GM12874 (cell line): ENCODE measurements around the gene CPN1.

Experiments
- TF ChIP-seq, protein P1 (sequence below): IDR thresholded peaks from 2 replicates; pipeline ENCODE4 v1.5.1; 2011; ENCODE audit warnings: low read depth, mild to moderate bottlenecking, control low read depth, low read length, moderate library complexity; ENCODE audit not compliant: insufficient read depth

The CPN1 gene

DNA sequence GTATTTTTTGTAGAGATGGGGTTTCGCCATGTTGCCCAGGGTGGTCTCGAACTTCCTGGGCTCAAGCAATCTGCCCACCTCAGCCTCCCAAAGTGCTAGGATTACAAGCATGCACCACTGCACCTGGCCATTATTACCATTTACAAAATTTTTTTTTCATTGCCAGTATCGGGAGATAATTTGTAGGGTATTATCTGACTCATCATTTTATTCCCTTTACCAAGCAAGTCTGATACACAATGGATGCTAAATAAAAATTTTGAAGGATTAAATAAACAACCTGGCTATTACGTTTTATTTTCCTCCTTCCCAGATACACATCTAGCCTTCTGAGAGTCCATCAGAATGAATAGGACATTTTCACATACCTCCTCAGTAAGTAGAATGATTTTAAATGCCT, 38.1 kb upstream of the CPN1 start:
- TF ChIP-seq, protein P1, sequence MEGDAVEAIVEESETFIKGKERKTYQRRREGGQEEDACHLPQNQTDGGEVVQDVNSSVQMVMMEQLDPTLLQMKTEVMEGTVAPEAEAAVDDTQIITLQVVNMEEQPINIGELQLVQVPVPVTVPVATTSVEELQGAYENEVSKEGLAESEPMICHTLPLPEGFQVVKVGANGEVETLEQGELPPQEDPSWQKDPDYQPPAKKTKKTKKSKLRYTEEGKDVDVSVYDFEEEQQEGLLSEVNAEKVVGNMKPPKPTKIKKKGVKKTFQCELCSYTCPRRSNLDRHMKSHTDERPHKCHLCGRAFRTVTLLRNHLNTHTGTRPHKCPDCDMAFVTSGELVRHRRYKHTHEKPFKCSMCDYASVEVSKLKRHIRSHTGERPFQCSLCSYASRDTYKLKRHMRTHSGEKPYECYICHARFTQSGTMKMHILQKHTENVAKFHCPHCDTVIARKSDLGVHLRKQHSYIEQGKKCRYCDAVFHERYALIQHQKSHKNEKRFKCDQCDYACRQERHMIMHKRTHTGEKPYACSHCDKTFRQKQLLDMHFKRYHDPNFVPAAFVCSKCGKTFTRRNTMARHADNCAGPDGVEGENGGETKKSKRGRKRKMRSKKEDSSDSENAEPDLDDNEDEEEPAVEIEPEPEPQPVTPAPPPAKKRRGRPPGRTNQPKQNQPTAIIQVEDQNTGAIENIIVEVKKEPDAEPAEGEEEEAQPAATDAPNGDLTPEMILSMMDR = no peak

- TF ChIP-seq, protein P1 = no peak
Observed at GRCh38 chr10:100114976-100115770, 33.5 kb upstream of the CPN1 start.

- TF ChIP-seq, protein P1 = no peak
Observed at GRCh38 chr10:100114460-100114859, 32.8 kb upstream of the CPN1 start.

DNA sequence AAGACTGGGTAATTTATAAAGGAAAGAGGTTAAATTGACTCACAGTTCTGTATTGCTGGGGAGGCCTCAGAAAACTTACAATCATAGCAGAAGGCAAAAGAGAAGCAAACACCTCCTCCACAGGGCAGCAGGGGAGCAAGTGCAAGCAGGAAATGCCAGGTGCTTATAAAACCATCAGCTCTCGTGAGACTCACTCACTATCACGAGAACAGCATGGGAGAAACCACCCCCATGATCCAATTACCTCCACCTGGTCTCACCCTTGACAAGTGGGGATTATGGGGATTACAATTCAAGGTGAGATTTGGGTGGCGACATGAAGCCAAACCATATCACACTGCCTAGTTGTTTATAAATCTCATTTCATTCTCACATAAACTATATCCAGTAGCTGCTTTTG, 28.0 kb upstream of the CPN1 start:
- TF ChIP-seq, protein P1 = no peak

GRCh38 chr10:100106865-100107264, 25.2 kb upstream of the CPN1 start:
- TF ChIP-seq, protein P1 = no peak

DNA sequence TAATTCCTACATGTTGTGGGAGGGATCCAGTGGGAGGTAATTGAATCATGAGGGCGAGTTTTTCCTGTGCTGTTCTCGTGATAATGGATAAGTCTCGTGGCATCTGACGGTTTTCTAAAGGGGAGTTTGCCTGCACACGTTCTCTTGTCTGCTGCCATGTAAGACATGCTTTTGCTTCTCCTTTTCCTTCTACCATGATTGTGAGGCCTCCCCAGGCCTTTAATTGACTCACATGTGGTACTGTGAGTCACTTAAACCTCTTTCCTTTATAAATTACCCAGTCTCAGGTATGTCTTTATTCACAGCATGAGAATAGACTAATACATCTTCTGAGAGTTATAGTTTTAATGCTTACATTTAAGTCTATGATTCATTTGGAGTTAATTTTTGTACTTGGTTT, 22.6 kb upstream of the CPN1 start:
- TF ChIP-seq, protein P1 = no peak

GRCh38 chr10:100103581-100103980, 21.9 kb upstream of the CPN1 start:
- TF ChIP-seq, protein P1 = no peak
